Nephron progenitor cell (in vitro differentiated cells): ENCODE results near the gene GALNT8.

Source experiments
- DNase-seq: peaks from one replicate; pipeline ENCODE4 v3.0.0; 2021
- H3K27ac Mint-ChIP-seq: 2 replicates; pipeline ENCODE4 v1.8.0; 2021; ENCODE audit warnings: mild to moderate bottlenecking, moderate library complexity, mixed read lengths
- H3K27me3 Mint-ChIP-seq: 2 replicates; pipeline ENCODE4 v1.8.0; 2021; ENCODE audit warnings: mild to moderate bottlenecking, low read depth, mixed read lengths; ENCODE audit not compliant: poor library complexity
- H3K36me3 Mint-ChIP-seq: 2 replicates; pipeline ENCODE4 v1.8.0; 2021; ENCODE audit warnings: low read depth, mixed read lengths
- H3K4me1 Mint-ChIP-seq: 2 replicates; pipeline ENCODE4 v1.8.0; 2021; ENCODE audit warnings: mixed read lengths
- H3K4me3 Mint-ChIP-seq: 2 replicates; pipeline ENCODE4 v1.8.0; 2021; ENCODE audit warnings: mild to moderate bottlenecking, moderate library complexity, mixed read lengths
- H3K9me3 Mint-ChIP-seq: 2 replicates; pipeline ENCODE4 v1.8.0; 2021; ENCODE audit warnings: mild to moderate bottlenecking, moderate library complexity, mixed read lengths
- CTCF ChIP-seq: fragments of 200-600 bp; sonication (generic); IDR thresholded peaks from 2 replicates; pipeline ENCODE4 v1.5.0; 2021; ENCODE audit warnings: antibody characterized with exemption

GALNT8 gene

GRCh38 chr12:4809013-4809448 lies 88.8 kb downstream of the GALNT8 start:
- DNase-seq: peak; percentile 73
- H3K27me3 Mint-ChIP-seq: peaks cover 61% of the 10 kb centered on the region
- H3K9me3 Mint-ChIP-seq: no peaks in the 10 kb centered on the region
- peak overlapping the region; percentile 77 for H3K4me3 Mint-ChIP-seq
- peaks cover 35% of the 10 kb centered on the region for H3K36me3 Mint-ChIP-seq
- peaks cover 24% of the 10 kb centered on the region for H3K4me1 Mint-ChIP-seq
- TF ChIP-seq CTCF: no peak
- H3K27ac Mint-ChIP-seq: no peak overlapping the region

GRCh38 chr12:4809449-4810218 lies 89.4 kb downstream of the GALNT8 start:
- Mint-ChIP-seq H3K27me3 (peaks cover 61% of the 10 kb centered on the region), H3K36me3 (peaks cover 30% of the 10 kb centered on the region), H3K4me1 (peaks cover 30% of the 10 kb centered on the region), H3K27ac (no peak overlapping the region), H3K4me3 (peak overlapping the region; percentile 76), H3K9me3 (no peaks in the 10 kb centered on the region)
- peak; percentile 69 for DNase-seq
- no peak for TF ChIP-seq CTCF

GRCh38 chr12:4810219-4810671 lies 90.0 kb downstream of the GALNT8 start:
- H3K4me1 Mint-ChIP-seq: peaks cover 36% of the 10 kb centered on the region
- no peak overlapping the region for H3K27ac Mint-ChIP-seq
- no peaks in the 10 kb centered on the region for H3K9me3 Mint-ChIP-seq
- peaks cover 24% of the 10 kb centered on the region for H3K36me3 Mint-ChIP-seq
- no peak for TF ChIP-seq CTCF
- DNase-seq: no peak
- peak overlapping the region; percentile 76 for H3K4me3 Mint-ChIP-seq
- peaks cover 58% of the 10 kb centered on the region for H3K27me3 Mint-ChIP-seq

- no peak for DNase-seq
- Mint-ChIP-seq H3K4me3 (no peak overlapping the region), H3K4me1 (peaks cover 49% of the 10 kb centered on the region), H3K27me3 (peaks cover 50% of the 10 kb centered on the region), H3K9me3 (no peaks in the 10 kb centered on the region), H3K27ac (no peak overlapping the region), H3K36me3 (peaks cover 20% of the 10 kb centered on the region)
- TF ChIP-seq CTCF: no peak
These were observed 92.6 kb downstream of the GALNT8 start for GRCh38 chr12:4812624-4813327.

- no peaks in the 10 kb centered on the region for H3K9me3 Mint-ChIP-seq
- DNase-seq: no peak
- H3K4me1 Mint-ChIP-seq: peaks cover 51% of the 10 kb centered on the region
- H3K36me3 Mint-ChIP-seq: peaks cover 20% of the 10 kb centered on the region
- H3K27ac Mint-ChIP-seq: no peak overlapping the region
- TF ChIP-seq CTCF: no peak
- H3K27me3 Mint-ChIP-seq: peaks cover 42% of the 10 kb centered on the region
- H3K4me3 Mint-ChIP-seq: no peak overlapping the region
These were observed 93.5 kb downstream of the GALNT8 start for GRCh38 chr12:4813741-4814140.
